ENCODE measurements around the gene COPG2.
"Not testable (repeated sequence)": the region's sequence is repeated elsewhere in the genome, so short reads cannot be mapped to it uniquely, and the experiment has no call there.

The COPG2 gene

DNA sequence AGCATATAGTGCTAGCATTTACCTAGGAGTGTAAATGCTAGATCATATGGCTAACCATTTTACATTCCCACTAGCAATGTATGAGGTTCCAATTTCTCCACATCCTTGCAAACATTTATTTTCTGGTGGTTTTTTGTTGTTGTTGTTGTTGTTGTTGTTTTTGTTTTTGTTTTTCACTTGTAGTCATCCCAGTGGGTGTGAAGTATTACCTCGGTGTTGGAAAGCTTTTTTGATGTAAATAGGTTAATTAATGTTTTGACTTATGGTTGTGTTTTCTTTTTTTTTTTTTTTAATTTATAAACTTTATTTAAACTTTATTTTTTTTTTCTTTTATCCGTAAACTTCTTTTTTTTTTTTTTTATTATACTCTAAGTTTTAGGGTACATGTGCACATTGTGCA, 33.1 kb upstream of the COPG2 start:
- TF ChIP-seq, protein P1, sequence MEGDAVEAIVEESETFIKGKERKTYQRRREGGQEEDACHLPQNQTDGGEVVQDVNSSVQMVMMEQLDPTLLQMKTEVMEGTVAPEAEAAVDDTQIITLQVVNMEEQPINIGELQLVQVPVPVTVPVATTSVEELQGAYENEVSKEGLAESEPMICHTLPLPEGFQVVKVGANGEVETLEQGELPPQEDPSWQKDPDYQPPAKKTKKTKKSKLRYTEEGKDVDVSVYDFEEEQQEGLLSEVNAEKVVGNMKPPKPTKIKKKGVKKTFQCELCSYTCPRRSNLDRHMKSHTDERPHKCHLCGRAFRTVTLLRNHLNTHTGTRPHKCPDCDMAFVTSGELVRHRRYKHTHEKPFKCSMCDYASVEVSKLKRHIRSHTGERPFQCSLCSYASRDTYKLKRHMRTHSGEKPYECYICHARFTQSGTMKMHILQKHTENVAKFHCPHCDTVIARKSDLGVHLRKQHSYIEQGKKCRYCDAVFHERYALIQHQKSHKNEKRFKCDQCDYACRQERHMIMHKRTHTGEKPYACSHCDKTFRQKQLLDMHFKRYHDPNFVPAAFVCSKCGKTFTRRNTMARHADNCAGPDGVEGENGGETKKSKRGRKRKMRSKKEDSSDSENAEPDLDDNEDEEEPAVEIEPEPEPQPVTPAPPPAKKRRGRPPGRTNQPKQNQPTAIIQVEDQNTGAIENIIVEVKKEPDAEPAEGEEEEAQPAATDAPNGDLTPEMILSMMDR (IDR thresholded peaks at IDR 0.05; ENCODE audit: insufficient read depth, low read length, poor library complexity, severe bottlenecking) = no peak
- no peak for DNase-seq (ENCODE audit: extremely low read depth, insufficient read length)
- H3K4me3 ChIP-seq (replicated peaks; ENCODE audit: low read depth, low read length) = no peak overlapping the region
- H3K36me3 ChIP-seq (ENCODE audit: control insufficient read depth, insufficient read depth, low read length) = no peaks in the 10 kb centered on the region
- H3K27me3 ChIP-seq (replicated peaks; ENCODE audit: control insufficient read depth, insufficient read depth, low read length) = no peaks in the 10 kb centered on the region

DNA sequence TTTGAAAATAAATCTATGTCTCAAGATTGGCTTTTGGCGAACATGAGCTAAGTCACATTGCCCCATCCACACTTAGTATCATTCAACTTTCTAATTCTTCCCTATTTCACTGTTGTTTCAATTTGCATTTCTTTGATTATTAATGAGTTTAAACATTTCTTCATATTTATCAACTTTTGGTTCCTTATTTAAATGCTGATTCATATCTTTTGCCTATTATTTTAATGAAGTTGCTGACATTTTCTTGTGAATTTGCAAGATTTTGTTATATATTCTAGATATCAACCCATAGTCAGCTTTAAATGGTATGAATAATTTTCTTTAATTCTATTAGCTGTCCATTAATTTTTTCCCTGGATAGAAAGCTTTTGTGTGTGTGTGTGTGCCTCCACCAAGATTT, 32.2 kb upstream of the COPG2 start:
- Histone ChIP-seq H3K4me3 (replicated peaks; ENCODE audit: low read depth, low read length) (no peak overlapping the region), H3K36me3 (ENCODE audit: control insufficient read depth, insufficient read depth, low read length) (no peaks in the 10 kb centered on the region), H3K27me3 (replicated peaks; ENCODE audit: control insufficient read depth, insufficient read depth, low read length) (no peaks in the 10 kb centered on the region)
- TF ChIP-seq, protein P1 (IDR thresholded peaks at IDR 0.05; ENCODE audit: insufficient read depth, low read length, poor library complexity, severe bottlenecking) = no peak
- no peak for DNase-seq (ENCODE audit: extremely low read depth, insufficient read length)

DNA sequence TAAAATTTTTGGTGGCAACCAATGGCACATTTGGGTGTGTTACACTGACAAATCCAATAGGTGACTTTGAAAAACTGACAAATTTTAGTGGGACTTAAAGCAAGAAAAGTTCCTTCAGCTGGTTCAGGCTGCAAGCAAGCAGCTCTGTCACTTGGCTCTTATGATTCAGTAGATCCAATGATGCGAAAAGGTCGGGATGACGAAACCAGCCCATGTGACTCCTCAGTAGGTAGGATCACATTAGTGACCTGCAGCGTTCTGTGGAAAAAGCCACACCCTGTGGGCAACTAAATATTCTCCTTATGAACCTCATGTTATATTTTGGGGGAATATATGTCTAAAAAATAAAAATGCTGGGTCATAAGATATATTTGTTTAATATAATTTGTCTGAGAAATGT, 31.1 kb upstream of the COPG2 start:
- DNase-seq (ENCODE audit: extremely low read depth, insufficient read length) = no peak
- Histone ChIP-seq H3K27me3 (replicated peaks; ENCODE audit: control insufficient read depth, insufficient read depth, low read length) (no peaks in the 10 kb centered on the region), H3K4me3 (replicated peaks; ENCODE audit: low read depth, low read length) (no peak overlapping the region), H3K36me3 (ENCODE audit: control insufficient read depth, insufficient read depth, low read length) (no peaks in the 10 kb centered on the region)
- TF ChIP-seq, protein P1 (IDR thresholded peaks at IDR 0.05; ENCODE audit: insufficient read depth, low read length, poor library complexity, severe bottlenecking) = no peak

DNA sequence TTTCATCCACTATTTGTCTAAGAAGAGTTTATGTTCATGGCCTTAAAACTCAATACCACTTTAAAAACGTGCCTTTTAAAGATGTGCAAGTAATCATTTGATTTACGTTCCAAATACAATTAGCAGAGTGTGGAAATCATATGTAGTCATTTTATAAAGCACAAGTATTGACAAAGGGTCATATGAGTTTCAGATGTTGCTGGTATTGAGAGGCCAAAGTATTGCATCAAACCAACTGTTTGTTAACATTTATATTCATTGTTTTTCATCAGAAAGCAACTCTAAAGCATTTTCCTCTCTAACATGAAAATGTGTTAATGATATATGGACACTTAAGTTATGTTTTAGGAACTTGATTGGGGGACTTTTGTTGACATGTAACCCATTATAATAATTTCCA, 29.3 kb upstream of the COPG2 start:
- Histone ChIP-seq H3K4me3 (replicated peaks; ENCODE audit: low read depth, low read length) (no peak overlapping the region), H3K36me3 (ENCODE audit: control insufficient read depth, insufficient read depth, low read length) (no peaks in the 10 kb centered on the region), H3K27me3 (replicated peaks; ENCODE audit: control insufficient read depth, insufficient read depth, low read length) (no peaks in the 10 kb centered on the region)
- no peak for DNase-seq (ENCODE audit: extremely low read depth, insufficient read length)
- TF ChIP-seq, protein P1 (IDR thresholded peaks at IDR 0.05; ENCODE audit: insufficient read depth, low read length, poor library complexity, severe bottlenecking) = no peak

DNA sequence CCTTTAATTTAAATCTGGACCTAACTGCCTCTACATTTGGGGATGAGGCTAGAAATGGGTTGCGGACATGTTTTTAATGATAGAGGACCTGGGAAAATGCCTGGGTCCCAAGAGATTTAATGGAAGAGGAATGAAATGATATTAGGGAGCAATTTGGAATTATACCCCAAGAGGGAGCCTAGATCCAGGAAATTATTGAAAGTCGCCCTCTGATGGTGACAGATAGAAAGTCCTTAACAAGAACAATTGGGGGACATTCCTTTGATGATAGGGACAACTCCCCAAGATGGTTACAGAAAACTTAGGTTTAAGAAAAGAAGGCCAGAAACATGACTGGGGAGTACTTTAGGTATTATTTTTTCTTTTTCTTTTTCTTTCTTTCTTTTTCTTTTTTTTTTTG, 27.3 kb upstream of the COPG2 start:
- DNase-seq (ENCODE audit: extremely low read depth, insufficient read length) = peak; percentile 1
- H3K36me3 ChIP-seq (ENCODE audit: control insufficient read depth, insufficient read depth, low read length) = no peaks in the 10 kb centered on the region
- TF ChIP-seq, protein P1 (IDR thresholded peaks at IDR 0.05; ENCODE audit: insufficient read depth, low read length, poor library complexity, severe bottlenecking) = peak; percentile 49
- H3K27me3 ChIP-seq (replicated peaks; ENCODE audit: control insufficient read depth, insufficient read depth, low read length) = no peaks in the 10 kb centered on the region
- H3K4me3 ChIP-seq (replicated peaks; ENCODE audit: low read depth, low read length) = no peak overlapping the region

DNA sequence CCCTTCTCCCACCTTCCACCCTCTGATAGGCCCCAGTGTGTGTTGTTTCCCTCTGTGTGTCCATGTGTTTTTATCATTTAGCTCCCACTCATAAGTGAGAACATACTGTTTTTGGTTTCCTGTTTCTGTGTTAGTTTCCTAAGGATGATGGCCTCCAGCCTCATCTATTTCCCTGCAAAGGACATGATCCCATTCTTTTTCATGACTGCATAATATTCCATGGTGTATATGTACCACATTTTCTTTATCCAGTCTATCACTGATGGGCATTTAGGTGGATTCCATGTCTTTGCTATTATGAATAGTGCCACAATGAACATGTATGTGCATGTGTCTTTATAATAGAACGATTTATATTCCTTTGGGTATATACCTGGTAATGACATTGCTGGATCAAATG, 23.8 kb upstream of the COPG2 start:
- not testable (repeated sequence) for H3K27me3 ChIP-seq (replicated peaks; ENCODE audit: control insufficient read depth, insufficient read depth, low read length); H3K4me3 ChIP-seq (replicated peaks; ENCODE audit: low read depth, low read length); H3K36me3 ChIP-seq (ENCODE audit: control insufficient read depth, insufficient read depth, low read length); DNase-seq (ENCODE audit: extremely low read depth, insufficient read length)

Measured in GM06990 (cell line).